NCI-H748 (cell line): ENCODE results near the gene CERT1.
A peak's percentile ranks its signal among the peaks of the same experiment; 100 is the strongest.
"Not testable (repeated sequence)": the region's sequence is repeated elsewhere in the genome, so short reads cannot be mapped to it uniquely, and the experiment has no call there.

Experiments used
- DNase-seq: peaks from one replicate; lab custom pipeline; 2025; ENCODE audit not compliant: unreplicated experiment; lab: John Stamatoyannopoulos, UW

CERT1 gene

GRCh38 chr5:75355236-75355635 is 156.2 kb downstream of the CERT1 start:
- DNase-seq = no peak

GRCh38 chr5:75351139-75351926 is 160.1 kb downstream of the CERT1 start:
- no peak for DNase-seq

GRCh38 chr5:75349663-75350062 is 161.8 kb downstream of the CERT1 start:
- DNase-seq = no peak

GRCh38 chr5:75348241-75348640 is 163.2 kb downstream of the CERT1 start:
- DNase-seq = no peak

- no peak for DNase-seq
These were observed 168.6 kb downstream of the CERT1 start for GRCh38 chr5:75342836-75343235.

GRCh38 chr5:75341934-75342333 is 169.5 kb downstream of the CERT1 start:
- DNase-seq = no peak

GRCh38 chr5:75340714-75341478 is 170.5 kb downstream of the CERT1 start:
- DNase-seq = no peak

- DNase-seq = no peak
These were observed 173.0 kb downstream of the CERT1 start for GRCh38 chr5:75338408-75338807.

- DNase-seq = peak; percentile 66
These were observed 173.9 kb downstream of the CERT1 start for GRCh38 chr5:75337366-75338021.

- DNase-seq = peak; percentile 100
These were observed 174.7 kb downstream of the CERT1 start, which contains the start of gene HMGCR for GRCh38 chr5:75336615-75337336. TSS of gene HMGCR (plus strand) at chr5:75337220. CDS start at chr5:75342606, 5,386 bp downstream.

- peak; percentile 84 for DNase-seq
These were observed 175.3 kb downstream of the CERT1 start for GRCh38 chr5:75335952-75336614.

- DNase-seq = no peak
These were observed 175.9 kb downstream of the CERT1 start for GRCh38 chr5:75335486-75335885.

- DNase-seq = not testable (repeated sequence)
These were observed 177.0 kb downstream of the CERT1 start for GRCh38 chr5:75334413-75334812.

- not testable (repeated sequence) for DNase-seq
These were observed 177.7 kb downstream of the CERT1 start for GRCh38 chr5:75333759-75334158.

- no peak for DNase-seq
These were observed 180.0 kb downstream of the CERT1 start for GRCh38 chr5:75331095-75332090.

GRCh38 chr5:75330404-75330803 is 181.0 kb downstream of the CERT1 start:
- no peak for DNase-seq
